ENCODE data around the gene PRM2.

The PRM2 gene

DNA sequence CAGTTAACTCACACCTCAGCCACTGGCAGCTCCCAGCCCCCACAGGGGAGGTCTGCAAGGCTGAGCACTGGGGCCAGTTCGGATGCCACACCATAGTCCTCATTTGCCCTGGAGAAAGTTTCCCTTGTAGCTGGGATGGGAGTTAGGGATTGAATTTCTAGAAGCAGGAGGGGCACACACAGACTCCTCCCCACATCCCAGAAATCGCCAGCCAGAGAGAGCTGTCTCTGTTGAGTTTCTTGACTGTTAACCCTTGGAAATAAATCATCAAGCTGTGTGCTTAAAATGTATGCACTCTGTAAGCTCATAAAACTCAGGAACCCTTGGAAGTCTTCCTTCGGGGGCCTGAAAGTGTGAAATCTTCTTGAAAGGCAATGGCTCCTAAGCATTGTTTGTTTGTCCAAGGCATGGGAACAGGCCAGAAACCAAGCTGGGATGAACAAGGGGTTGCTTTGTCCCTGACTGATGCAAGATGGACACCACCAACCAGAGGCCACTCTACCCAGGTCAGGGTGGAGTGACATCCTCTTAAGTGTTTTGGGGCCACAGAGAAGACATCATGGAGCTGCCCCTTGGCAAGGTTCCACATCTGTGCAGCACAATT, 2.5 kb downstream of the PRM2 start:
- no peak for DNase-seq (ENCODE audit: low read depth, low spot score)
- H3K4me1 ChIP-seq (ENCODE audit: insufficient read depth, insufficient read length): peaks cover 15% of the 10 kb centered on the region
- H3K9me3 ChIP-seq (ENCODE audit: insufficient read depth, low read length): peaks cover 3% of the 10 kb centered on the region; the same call in 1 of the 2 replicates
- no peaks in the 10 kb centered on the region for H3K27me3 ChIP-seq (ENCODE audit: insufficient read depth, insufficient read length)
- no peak for TF ChIP-seq SUZ12 (IDR thresholded peaks at IDR 0.05; ENCODE audit: extremely low read depth, insufficient read depth, insufficient read length)
- no peak for TF ChIP-seq YY1 (IDR thresholded peaks at IDR 0.05; ENCODE audit: insufficient read depth, insufficient read length)
- no peak for TF ChIP-seq ZNF274 (IDR thresholded peaks at IDR 0.05; ENCODE audit: low read depth, low read length)
- no peak overlapping the region for H3K4me3 ChIP-seq (ENCODE audit: insufficient read length, low read depth)
- H3K36me3 ChIP-seq (ENCODE audit: insufficient read depth, insufficient read length, low read length): no peaks in the 10 kb centered on the region
- no peak overlapping the region for H3K9ac ChIP-seq (ENCODE audit: insufficient read length, low read depth)

DNA sequence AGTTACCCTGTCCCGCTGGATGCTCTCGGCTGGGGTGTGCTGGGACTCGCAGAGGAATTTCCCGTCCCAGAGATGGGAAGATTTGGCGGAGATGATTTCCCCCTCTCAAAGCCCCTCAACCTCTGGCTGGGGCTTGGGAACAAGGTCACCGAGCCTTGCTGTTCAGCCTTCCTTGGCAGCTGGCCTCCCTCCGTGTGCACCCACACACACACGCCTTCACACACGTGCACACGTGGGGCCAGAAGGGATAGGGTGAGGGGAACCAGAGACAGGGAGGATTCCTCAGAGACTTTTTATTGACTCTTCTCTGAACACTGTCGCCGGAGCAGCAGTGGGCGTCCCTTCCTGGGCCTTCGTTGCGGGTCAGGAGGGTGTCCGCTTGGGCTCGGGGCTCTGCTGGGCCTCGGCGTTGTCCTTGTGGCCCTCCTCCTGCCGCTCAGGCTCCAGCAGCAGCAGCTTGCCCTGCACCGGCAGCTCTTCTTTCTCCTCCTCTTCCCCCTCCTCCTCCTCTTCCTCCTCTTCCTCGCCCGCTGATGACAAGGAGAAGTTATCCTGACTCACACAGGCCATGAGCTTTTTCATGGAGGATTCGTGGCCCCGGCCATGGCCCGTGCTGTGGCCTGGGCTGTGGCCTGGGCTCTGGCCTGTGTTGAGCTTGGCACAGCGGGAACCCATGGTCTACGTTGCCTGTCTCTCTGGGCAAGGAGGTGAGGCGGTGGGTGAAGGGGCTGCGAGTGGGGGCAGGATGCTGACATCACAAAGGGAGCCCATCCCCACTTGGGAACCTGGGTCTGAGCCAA, 3.2 kb downstream of the PRM2 start, which contains the start of gene PRM3:
PRM3 (minus strand) TSS at position 709 of the 800 bp plus-strand sequence; CDS start at position 675, 34 bp downstream.
- H3K4me1 ChIP-seq (ENCODE audit: insufficient read depth, insufficient read length): peaks cover 15% of the 10 kb centered on the region
- no peaks in the 10 kb centered on the region for H3K27me3 ChIP-seq (ENCODE audit: insufficient read depth, insufficient read length)
- H3K4me3 ChIP-seq (ENCODE audit: insufficient read length, low read depth): no peak within 1 kb of the TSS
- DNase-seq (ENCODE audit: low read depth, low spot score): no peak
- peak within 1 kb of the TSS; percentile 26 for H3K9ac ChIP-seq (ENCODE audit: insufficient read length, low read depth)
- TF ChIP-seq ZNF274 (IDR thresholded peaks at IDR 0.05; ENCODE audit: low read depth, low read length) (no peak), YY1 (IDR thresholded peaks at IDR 0.05; ENCODE audit: insufficient read depth, insufficient read length) (no peak)
- H3K9me3 ChIP-seq (ENCODE audit: insufficient read depth, low read length): peaks cover 3% of the 10 kb centered on the region; the same call in 1 of the 2 replicates
- H3K36me3 ChIP-seq (ENCODE audit: insufficient read depth, insufficient read length, low read length): no peaks in the 10 kb centered on the region

- no peaks in the 10 kb centered on the region for H3K27me3 ChIP-seq (ENCODE audit: insufficient read depth, insufficient read length)
- DNase-seq (ENCODE audit: low read depth, low spot score): no peak
- H3K4me1 ChIP-seq (ENCODE audit: insufficient read depth, insufficient read length): peaks cover 15% of the 10 kb centered on the region
- no peak for TF ChIP-seq YY1 (IDR thresholded peaks at IDR 0.05; ENCODE audit: insufficient read depth, insufficient read length)
- no peak for TF ChIP-seq SUZ12 (IDR thresholded peaks at IDR 0.05; ENCODE audit: extremely low read depth, insufficient read depth, insufficient read length)
- TF ChIP-seq ZNF274 (IDR thresholded peaks at IDR 0.05; ENCODE audit: low read depth, low read length): no peak
- H3K36me3 ChIP-seq (ENCODE audit: insufficient read depth, insufficient read length, low read length): no peaks in the 10 kb centered on the region
- H3K9ac ChIP-seq (ENCODE audit: insufficient read length, low read depth): peak overlapping the region; percentile 26
- H3K4me3 ChIP-seq (ENCODE audit: insufficient read length, low read depth): no peak overlapping the region
- H3K9me3 ChIP-seq (ENCODE audit: insufficient read depth, low read length): peaks cover 1% of the 10 kb centered on the region; the same call in 1 of the 2 replicates
Observed at GRCh38 chr16:11272484-11272883, 3.8 kb downstream of the PRM2 start.

DNA sequence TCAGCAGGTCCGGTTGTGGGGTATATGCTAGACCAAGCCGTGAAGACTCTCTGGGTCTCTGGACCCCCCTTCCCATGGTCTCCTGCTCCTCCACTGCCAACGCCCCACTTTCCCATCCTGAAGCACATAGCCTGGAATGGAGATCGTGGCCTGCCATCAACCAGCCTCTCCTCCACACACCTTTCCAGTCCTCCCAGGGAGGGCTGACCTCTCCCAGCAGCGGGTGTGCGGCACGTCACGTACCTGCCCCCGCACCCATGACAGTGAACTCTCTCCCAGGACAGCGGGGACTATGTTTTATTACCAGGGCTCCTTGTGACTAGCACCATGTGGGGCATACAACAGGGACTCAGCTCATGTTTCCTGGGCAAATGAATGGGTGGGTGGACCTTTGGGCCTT, 4.7 kb downstream of the PRM2 start:
- Histone ChIP-seq H3K36me3 (ENCODE audit: insufficient read depth, insufficient read length, low read length) (no peaks in the 10 kb centered on the region), H3K9ac (ENCODE audit: insufficient read length, low read depth) (no peak overlapping the region), H3K4me1 (ENCODE audit: insufficient read depth, insufficient read length) (peaks cover 15% of the 10 kb centered on the region), H3K4me3 (ENCODE audit: insufficient read length, low read depth) (no peak overlapping the region), H3K27me3 (ENCODE audit: insufficient read depth, insufficient read length) (no peaks in the 10 kb centered on the region), H3K9me3 (ENCODE audit: insufficient read depth, low read length) (no peaks in the 10 kb centered on the region)
- DNase-seq (ENCODE audit: low read depth, low spot score): no peak
- no peak for TF ChIP-seq YY1 (IDR thresholded peaks at IDR 0.05; ENCODE audit: insufficient read depth, insufficient read length)
- TF ChIP-seq SUZ12 (IDR thresholded peaks at IDR 0.05; ENCODE audit: extremely low read depth, insufficient read depth, insufficient read length): no peak
- no peak for TF ChIP-seq ZNF274 (IDR thresholded peaks at IDR 0.05; ENCODE audit: low read depth, low read length)

DNA sequence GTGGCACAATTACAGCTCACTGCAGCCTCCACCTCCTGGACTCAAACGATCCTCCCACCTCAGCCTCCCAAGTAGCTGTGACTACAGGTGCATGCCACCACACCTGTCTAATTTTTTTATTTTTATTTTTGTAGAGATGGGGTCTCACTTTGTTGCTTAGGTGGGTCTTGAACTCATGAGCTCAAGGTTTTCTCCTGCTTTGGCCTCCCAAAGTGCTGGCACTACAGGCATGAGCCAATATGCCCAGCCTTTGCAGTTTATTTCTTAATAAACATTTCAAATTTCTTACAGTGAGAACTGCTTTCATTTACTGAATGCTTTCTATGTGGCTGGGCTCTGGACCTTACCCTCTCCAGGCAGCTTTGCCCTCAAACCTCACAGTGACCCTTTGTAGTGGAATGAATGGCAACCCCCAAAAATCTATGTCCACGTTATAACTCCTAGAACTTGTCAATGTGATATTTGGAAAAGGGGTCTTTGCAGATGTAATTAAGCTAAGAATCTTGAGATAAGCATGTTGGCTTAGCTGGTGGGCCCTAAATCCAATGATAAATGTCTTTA, 5.6 kb downstream of the PRM2 start:
- no peak for TF ChIP-seq YY1 (IDR thresholded peaks at IDR 0.05; ENCODE audit: insufficient read depth, insufficient read length)
- no peak for TF ChIP-seq ZNF274 (IDR thresholded peaks at IDR 0.05; ENCODE audit: low read depth, low read length)
- no peak for TF ChIP-seq SUZ12 (IDR thresholded peaks at IDR 0.05; ENCODE audit: extremely low read depth, insufficient read depth, insufficient read length)
- no peaks in the 10 kb centered on the region for H3K27me3 ChIP-seq (ENCODE audit: insufficient read depth, insufficient read length)

GRCh38 chr16:11268921-11269375, 7.3 kb downstream of the PRM2 start, which contains the start of gene TNP2:
TSS of gene TNP2 (minus strand) at chr16:11269325. CDS start at chr16:11269262, 63 bp downstream.
- Histone ChIP-seq H3K4me3 (ENCODE audit: insufficient read length, low read depth) (no peak within 1 kb of the TSS), H3K9ac (ENCODE audit: insufficient read length, low read depth) (no peak within 1 kb of the TSS), H3K36me3 (ENCODE audit: insufficient read depth, insufficient read length, low read length) (no peaks in the 10 kb centered on the region), H3K9me3 (ENCODE audit: insufficient read depth, low read length) (no peaks in the 10 kb centered on the region), H3K4me1 (ENCODE audit: insufficient read depth, insufficient read length) (peaks cover 12% of the 10 kb centered on the region), H3K27me3 (ENCODE audit: insufficient read depth, insufficient read length) (peaks cover 2% of the 10 kb centered on the region)
- TF ChIP-seq SUZ12 (IDR thresholded peaks at IDR 0.05; ENCODE audit: extremely low read depth, insufficient read depth, insufficient read length) (no peak), YY1 (IDR thresholded peaks at IDR 0.05; ENCODE audit: insufficient read depth, insufficient read length) (no peak), ZNF274 (IDR thresholded peaks at IDR 0.05; ENCODE audit: low read depth, low read length) (no peak)
- DNase-seq (ENCODE audit: low read depth, low spot score): no peak

More for the DNA sequence above, 5.6 kb downstream of the PRM2 start:
- H3K36me3 ChIP-seq (ENCODE audit: insufficient read depth, insufficient read length, low read length): no peaks in the 10 kb centered on the region
- no peak overlapping the region for H3K4me3 ChIP-seq (ENCODE audit: insufficient read length, low read depth)
- no peaks in the 10 kb centered on the region for H3K9me3 ChIP-seq (ENCODE audit: insufficient read depth, low read length)
- H3K9ac ChIP-seq (ENCODE audit: insufficient read length, low read depth): no peak overlapping the region
- DNase-seq (ENCODE audit: low read depth, low spot score): no peak
- H3K4me1 ChIP-seq (ENCODE audit: insufficient read depth, insufficient read length): peaks cover 15% of the 10 kb centered on the region

DNA sequence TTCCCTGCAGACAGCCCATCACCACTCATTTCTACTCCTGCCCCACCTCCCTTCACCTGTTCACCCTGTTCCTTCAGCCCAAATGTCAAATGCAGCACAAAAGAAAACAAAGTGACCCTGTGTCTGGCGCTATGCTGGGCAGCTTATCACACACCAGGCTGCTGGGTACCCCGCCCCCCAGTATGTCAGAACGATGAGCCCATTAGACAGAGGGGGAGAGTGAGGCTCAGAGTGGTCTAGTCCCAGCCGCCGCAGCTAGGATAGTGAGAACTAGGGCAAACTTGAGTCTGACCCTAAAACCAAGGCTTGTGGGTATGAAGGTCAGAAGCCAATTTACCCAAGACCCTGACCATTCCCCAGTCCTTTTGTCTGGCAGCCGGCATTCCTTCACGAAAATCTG, 11.2 kb downstream of the PRM2 start:
- TF ChIP-seq SUZ12 (IDR thresholded peaks at IDR 0.05; ENCODE audit: extremely low read depth, insufficient read depth, insufficient read length) (no peak), YY1 (IDR thresholded peaks at IDR 0.05; ENCODE audit: insufficient read depth, insufficient read length) (no peak), ZNF274 (IDR thresholded peaks at IDR 0.05; ENCODE audit: low read depth, low read length) (no peak)
- H3K4me3 ChIP-seq (ENCODE audit: insufficient read length, low read depth): no peak overlapping the region
- peaks cover 6% of the 10 kb centered on the region for H3K4me1 ChIP-seq (ENCODE audit: insufficient read depth, insufficient read length)
- H3K9me3 ChIP-seq (ENCODE audit: insufficient read depth, low read length): no peaks in the 10 kb centered on the region
- DNase-seq (ENCODE audit: low read depth, low spot score): no peak
- H3K9ac ChIP-seq (ENCODE audit: insufficient read length, low read depth): no peak overlapping the region
- peaks cover 2% of the 10 kb centered on the region for H3K27me3 ChIP-seq (ENCODE audit: insufficient read depth, insufficient read length)
- H3K36me3 ChIP-seq (ENCODE audit: insufficient read depth, insufficient read length, low read length): no peaks in the 10 kb centered on the region
